Measurements from ENCODE around the gene RNF150. TPM values are rescaled to one million over a fixed set of nuclear protein-coding genes. Genes with fewer than 3 reads are reported as not detected.

The RNF150 gene
- total RNA-seq, 1 donor from 2014 or later = 3.3 TPM

- Histone ChIP-seq H3K4me3 (no peak overlapping the region), H3K36me3 (no peaks in the 10 kb centered on the region), H3K9me3 (no peaks in the 10 kb centered on the region), H3K27ac (no peak overlapping the region), H3K27me3 (ENCODE audit: low read depth) (no peaks in the 10 kb centered on the region), H3K4me1 (no peaks in the 10 kb centered on the region)
- no peak for DNase-seq
- TF ChIP-seq, protein P1, sequence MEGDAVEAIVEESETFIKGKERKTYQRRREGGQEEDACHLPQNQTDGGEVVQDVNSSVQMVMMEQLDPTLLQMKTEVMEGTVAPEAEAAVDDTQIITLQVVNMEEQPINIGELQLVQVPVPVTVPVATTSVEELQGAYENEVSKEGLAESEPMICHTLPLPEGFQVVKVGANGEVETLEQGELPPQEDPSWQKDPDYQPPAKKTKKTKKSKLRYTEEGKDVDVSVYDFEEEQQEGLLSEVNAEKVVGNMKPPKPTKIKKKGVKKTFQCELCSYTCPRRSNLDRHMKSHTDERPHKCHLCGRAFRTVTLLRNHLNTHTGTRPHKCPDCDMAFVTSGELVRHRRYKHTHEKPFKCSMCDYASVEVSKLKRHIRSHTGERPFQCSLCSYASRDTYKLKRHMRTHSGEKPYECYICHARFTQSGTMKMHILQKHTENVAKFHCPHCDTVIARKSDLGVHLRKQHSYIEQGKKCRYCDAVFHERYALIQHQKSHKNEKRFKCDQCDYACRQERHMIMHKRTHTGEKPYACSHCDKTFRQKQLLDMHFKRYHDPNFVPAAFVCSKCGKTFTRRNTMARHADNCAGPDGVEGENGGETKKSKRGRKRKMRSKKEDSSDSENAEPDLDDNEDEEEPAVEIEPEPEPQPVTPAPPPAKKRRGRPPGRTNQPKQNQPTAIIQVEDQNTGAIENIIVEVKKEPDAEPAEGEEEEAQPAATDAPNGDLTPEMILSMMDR (IDR thresholded peaks at IDR 0.05) = no peak
- intact Hi-C loops (cut with DNase I) = no loop called here
- ATAC-seq = no peak
Measured at GRCh38 chr4:141075553-141075952, 57.7 kb downstream of the RNF150 start.

- no peaks in the 10 kb centered on the region for H3K36me3 ChIP-seq
- TF ChIP-seq, protein P1 (IDR thresholded peaks at IDR 0.05) = no peak
- ATAC-seq (no peak), DNase-seq (no peak)
- no peaks in the 10 kb centered on the region for H3K4me1 ChIP-seq
- intact Hi-C loops (cut with DNase I) = no loop called here
- no peaks in the 10 kb centered on the region for H3K9me3 ChIP-seq
- H3K27ac ChIP-seq = no peak overlapping the region
- H3K4me3 ChIP-seq = no peak overlapping the region
- H3K27me3 ChIP-seq (ENCODE audit: low read depth) = no peaks in the 10 kb centered on the region
Measured at GRCh38 chr4:141074098-141074878, 59.0 kb downstream of the RNF150 start.

- Histone ChIP-seq H3K9me3 (no peaks in the 10 kb centered on the region), H3K36me3 (no peaks in the 10 kb centered on the region), H3K27me3 (ENCODE audit: low read depth) (no peaks in the 10 kb centered on the region), H3K4me3 (no peak overlapping the region), H3K4me1 (no peaks in the 10 kb centered on the region), H3K27ac (no peak overlapping the region)
- no peak for ATAC-seq
- TF ChIP-seq, protein P1 (IDR thresholded peaks at IDR 0.05) = no peak
- intact Hi-C loops (cut with DNase I) = no loop called here
- no peak for DNase-seq
Measured at GRCh38 chr4:141066690-141067089, 66.6 kb downstream of the RNF150 start.

- intact Hi-C loops (cut with DNase I) = no loop called here
- Histone ChIP-seq H3K36me3 (no peaks in the 10 kb centered on the region), H3K4me3 (no peak overlapping the region), H3K27me3 (ENCODE audit: low read depth) (no peaks in the 10 kb centered on the region), H3K4me1 (no peaks in the 10 kb centered on the region), H3K9me3 (no peaks in the 10 kb centered on the region), H3K27ac (no peak overlapping the region)
- TF ChIP-seq, protein P1 (IDR thresholded peaks at IDR 0.05) = no peak
- DNase-seq = no peak
- no peak for ATAC-seq
Measured at GRCh38 chr4:141065872-141066271, 67.4 kb downstream of the RNF150 start.

DNA sequence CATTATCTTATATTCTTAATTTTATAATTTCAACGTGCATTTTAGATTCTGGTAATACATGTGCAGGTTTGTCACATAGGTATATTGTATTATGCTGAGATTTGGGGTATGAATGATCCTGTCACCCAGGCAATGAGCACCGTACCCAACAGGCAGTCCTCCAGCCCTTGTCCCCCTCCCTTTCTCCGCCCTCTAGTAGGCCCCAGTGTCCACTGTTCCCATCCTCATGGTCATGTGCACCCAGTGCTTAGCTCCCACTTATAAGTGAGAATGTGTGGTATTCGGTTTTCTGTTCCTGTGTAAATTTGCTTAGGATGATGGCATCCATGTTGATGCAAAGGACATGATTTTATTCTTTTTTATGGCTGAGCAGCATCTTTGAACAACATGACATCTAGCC is 70.6 kb downstream of the RNF150 start:
- intact Hi-C loops (cut with DNase I) = no loop called here
- H3K36me3 ChIP-seq = no peaks in the 10 kb centered on the region
- H3K4me1 ChIP-seq = no peaks in the 10 kb centered on the region
- H3K27ac ChIP-seq = no peak overlapping the region
- no peak overlapping the region for H3K4me3 ChIP-seq
- H3K27me3 ChIP-seq (ENCODE audit: low read depth) = no peaks in the 10 kb centered on the region
- TF ChIP-seq, protein P1 (IDR thresholded peaks at IDR 0.05) = no peak
- no peaks in the 10 kb centered on the region for H3K9me3 ChIP-seq
- no peak for ATAC-seq
- no peak for DNase-seq

Data from lower lobe of right lung (tissue), 2 donors.